Measurements from ENCODE around the gene LNX1.

DNA sequence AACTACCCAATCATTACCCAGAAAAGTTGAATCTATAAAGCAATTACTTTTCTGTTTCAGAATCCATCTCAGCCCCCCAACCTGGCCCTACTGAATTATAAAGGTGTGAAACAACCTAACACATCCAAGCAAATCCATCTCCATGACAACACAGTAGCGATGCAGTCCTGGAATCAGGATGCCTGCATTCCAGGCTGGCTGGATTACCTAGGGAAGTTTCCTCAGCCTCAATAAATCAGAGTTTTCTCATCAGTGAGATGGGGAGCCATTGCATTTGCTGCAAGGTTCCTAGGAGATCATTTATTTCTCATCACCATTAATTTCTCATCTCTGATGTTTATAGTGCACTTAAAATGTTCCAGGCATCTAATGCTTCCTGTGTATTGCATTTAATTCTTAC, 46.0 kb downstream of the LNX1 start:
- TF ChIP-seq CTCF (IDR thresholded peaks at IDR 0.05; ENCODE audit: insufficient read depth, low read depth, low read length) (no peak), EZH2 (IDR thresholded peaks at IDR 0.05; ENCODE audit: insufficient read depth, low read length) (no peak)
